ENCODE data around the gene AUTS2. TPM values are rescaled to one million over a fixed set of nuclear protein-coding genes. Genes with fewer than 3 reads are reported as not detected.

Gene AUTS2
- total RNA-seq, 3 donors from 2014 or later = 31.5 to 94.3 (median 81.3) TPM

DNA sequence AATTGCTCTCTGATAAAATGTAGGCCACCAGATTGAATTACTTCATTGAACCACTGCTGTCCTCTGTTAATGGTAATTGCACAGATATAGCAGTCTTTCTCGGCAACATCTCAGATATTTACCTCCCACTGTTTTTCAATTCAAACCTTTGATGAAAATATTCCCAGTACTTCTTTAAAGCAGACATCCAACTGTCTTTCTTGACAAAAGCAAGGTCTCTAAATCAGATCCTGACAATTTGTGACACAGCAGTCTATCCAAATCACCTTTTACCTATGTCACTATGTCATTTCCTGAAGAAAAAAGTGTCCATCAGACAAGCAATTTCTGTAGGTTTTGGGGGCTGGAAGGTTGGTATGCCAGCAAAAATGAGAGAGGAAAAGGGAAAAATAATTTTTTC lies 555.7 kb downstream of the AUTS2 start:
- H3K27ac ChIP-seq = no peak overlapping the region
- no peak overlapping the region for H3K4me3 ChIP-seq
- intact Hi-C loops (cut with DNase I; ENCODE audit: low total_unique reads) = no loop called here
- no peaks in the 10 kb centered on the region for H3K27me3 ChIP-seq
- peaks cover 8% of the 10 kb centered on the region in 2 donors for H3K9me3 ChIP-seq
- no peaks in the 10 kb centered on the region for H3K4me1 ChIP-seq
- DNase-seq (ENCODE audit: low spot score in 2 of 2) = no peak
- H3K36me3 ChIP-seq = no peaks in the 10 kb centered on the region
- no peak for TF ChIP-seq POLR2AphosphoS5 (IDR thresholded peaks at IDR 0.05)
- no peak for TF ChIP-seq POLR2A (IDR thresholded peaks at IDR 0.05)
- TF ChIP-seq CTCF (IDR thresholded peaks at IDR 0.05) = no peak

GRCh38 chr7:70154521-70155180 lies 556.4 kb downstream of the AUTS2 start:
- H3K4me1 ChIP-seq = no peaks in the 10 kb centered on the region
- peaks cover 8% of the 10 kb centered on the region in 2 donors for H3K9me3 ChIP-seq
- no peak overlapping the region for H3K4me3 ChIP-seq
- no peaks in the 10 kb centered on the region for H3K36me3 ChIP-seq
- no peak for DNase-seq (ENCODE audit: low spot score in 2 of 2)
- H3K27ac ChIP-seq = no peak overlapping the region
- intact Hi-C loops (cut with DNase I; ENCODE audit: low total_unique reads) = no loop called here
- no peaks in the 10 kb centered on the region for H3K27me3 ChIP-seq
- TF ChIP-seq CTCF (IDR thresholded peaks at IDR 0.05) (no peak), POLR2A (IDR thresholded peaks at IDR 0.05) (no peak), POLR2AphosphoS5 (IDR thresholded peaks at IDR 0.05) (no peak)

GRCh38 chr7:70156057-70156456 lies 557.8 kb downstream of the AUTS2 start:
- Histone ChIP-seq H3K4me1 (no peaks in the 10 kb centered on the region), H3K27me3 (no peaks in the 10 kb centered on the region), H3K4me3 (no peak overlapping the region), H3K9me3 (peaks cover 8% of the 10 kb centered on the region in 2 donors), H3K36me3 (no peaks in the 10 kb centered on the region), H3K27ac (no peak overlapping the region)
- intact Hi-C loops (cut with DNase I; ENCODE audit: low total_unique reads) = no loop called here
- no peak for TF ChIP-seq POLR2A (IDR thresholded peaks at IDR 0.05)
- TF ChIP-seq CTCF (IDR thresholded peaks at IDR 0.05) = no peak
- TF ChIP-seq POLR2AphosphoS5 (IDR thresholded peaks at IDR 0.05) = no peak
- no peak for DNase-seq (ENCODE audit: low spot score in 2 of 2)

- Histone ChIP-seq H3K4me3 (no peak overlapping the region), H3K27me3 (no peaks in the 10 kb centered on the region), H3K27ac (no peak overlapping the region), H3K4me1 (no peaks in the 10 kb centered on the region), H3K9me3 (no peaks in the 10 kb centered on the region), H3K36me3 (no peaks in the 10 kb centered on the region)
- intact Hi-C loops (cut with DNase I; ENCODE audit: low total_unique reads) = no loop called here
- no peak for DNase-seq (ENCODE audit: low spot score in 2 of 2)
- TF ChIP-seq CTCF (IDR thresholded peaks at IDR 0.05) (no peak), POLR2AphosphoS5 (IDR thresholded peaks at IDR 0.05) (no peak)
Measured at GRCh38 chr7:70159121-70159520, 560.8 kb downstream of the AUTS2 start.

DNA sequence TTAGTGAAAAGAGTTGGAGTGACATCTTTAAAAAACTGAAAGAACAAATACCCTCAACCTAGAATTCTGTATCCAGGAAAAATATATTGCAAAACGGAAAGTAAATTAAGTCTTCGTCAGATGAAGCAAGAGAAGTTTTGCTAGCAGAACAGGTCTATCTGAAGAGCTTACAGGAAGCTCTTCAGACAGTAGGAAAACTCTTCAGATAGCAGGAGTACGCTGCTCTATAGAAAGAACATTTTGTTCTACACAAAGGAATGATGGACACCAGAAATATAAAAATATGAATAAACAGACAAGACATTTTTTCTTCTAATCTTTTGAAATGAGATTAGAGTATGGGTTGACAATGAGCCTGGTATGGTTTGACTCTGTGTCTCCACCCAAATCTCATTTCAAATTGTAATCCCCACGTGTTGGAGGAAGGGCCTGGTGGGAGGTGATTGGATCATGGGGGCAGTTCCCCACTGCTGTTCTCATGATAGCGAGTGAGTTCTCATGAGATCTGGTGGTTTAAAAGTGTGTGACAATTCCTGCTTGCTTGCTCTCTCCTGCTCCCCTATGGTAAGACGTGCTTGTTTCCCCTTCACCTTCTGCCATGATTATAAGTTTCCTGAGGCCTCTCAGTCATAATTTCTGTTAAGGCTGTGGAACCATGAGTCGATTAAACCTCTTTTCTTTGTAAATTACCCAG lies 567.3 kb downstream of the AUTS2 start:
- no peak for DNase-seq (ENCODE audit: low spot score in 2 of 2)
- Histone ChIP-seq H3K27ac (no peak overlapping the region), H3K4me3 (no peak overlapping the region), H3K4me1 (no peaks in the 10 kb centered on the region), H3K36me3 (no peaks in the 10 kb centered on the region), H3K27me3 (no peaks in the 10 kb centered on the region), H3K9me3 (no peaks in the 10 kb centered on the region)
- TF ChIP-seq POLR2A (IDR thresholded peaks at IDR 0.05) (no peak), CTCF (IDR thresholded peaks at IDR 0.05) (no peak), POLR2AphosphoS5 (IDR thresholded peaks at IDR 0.05) (no peak)
- intact Hi-C loops (cut with DNase I; ENCODE audit: low total_unique reads) = no loop called here

Measured in breast epithelium (tissue), 4 donors.